GM21526 (cell line): ENCODE measurements around the gene ADAP1.
"Not testable (repeated sequence)": the region's sequence is repeated elsewhere in the genome, so short reads cannot be mapped to it uniquely, and the experiment has no call there.

Experiments
- ATAC-seq: cut with Tn5 transposase; IDR thresholded peaks from one replicate; pipeline ENCODE4 v1.9.1; 2021; ENCODE audit warnings: moderate library complexity; ENCODE audit not compliant: unreplicated experiment, low FRiP score

Gene ADAP1

GRCh38 chr7:961546-962400 is 7.3 kb upstream of the ADAP1 start:
- no peak for ATAC-seq

- ATAC-seq, result not testable (repeated sequence)
Observed at GRCh38 chr7:960972-961371, 6.5 kb upstream of the ADAP1 start.

- no peak for ATAC-seq
Observed at GRCh38 chr7:960269-960871, 5.9 kb upstream of the ADAP1 start.

- ATAC-seq, result not testable (repeated sequence)
Observed at GRCh38 chr7:959740-960139, 5.3 kb upstream of the ADAP1 start.

GRCh38 chr7:959271-959670 is 4.8 kb upstream of the ADAP1 start:
- ATAC-seq, result no peak

- no peak for ATAC-seq
Observed at GRCh38 chr7:958221-959200, 4.0 kb upstream of the ADAP1 start.

GRCh38 chr7:957418-958220 is 3.1 kb upstream of the ADAP1 start:
- ATAC-seq, result no peak

GRCh38 chr7:956031-956430 is 1.6 kb upstream of the ADAP1 start:
- no peak for ATAC-seq

GRCh38 chr7:953547-954327 is 743 bp downstream of the ADAP1 start:
- peak; percentile 10 for ATAC-seq

- no peak for ATAC-seq
Observed at GRCh38 chr7:952548-953441, 1.7 kb downstream of the ADAP1 start.

- ATAC-seq, result no peak
Observed at GRCh38 chr7:951881-952547, 2.5 kb downstream of the ADAP1 start.

GRCh38 chr7:949021-949934 is 5.2 kb downstream of the ADAP1 start:
- no peak for ATAC-seq

- no peak for ATAC-seq
Observed at GRCh38 chr7:947391-948210, 6.9 kb downstream of the ADAP1 start.

- no peak for ATAC-seq
Observed at GRCh38 chr7:946256-946996, 8.1 kb downstream of the ADAP1 start.

- no peak for ATAC-seq
Observed at GRCh38 chr7:945556-946255, 8.8 kb downstream of the ADAP1 start.
